ENCODE data around the gene SAMD8. TPM values are rescaled to one million over a fixed set of nuclear protein-coding genes. Genes with fewer than 3 reads are reported as not detected.
A peak's percentile ranks its signal among the peaks of the same experiment; 100 is the strongest.
"Not testable (repeated sequence)": the region's sequence is repeated elsewhere in the genome, so short reads cannot be mapped to it uniquely, and the experiment has no call there.

Gene SAMD8
- total RNA-seq, 1 donor from 2014 or later = 26.4 TPM

- peak; percentile 85 for DNase-seq (ENCODE audit: extremely low spot score, unreplicated experiment)
- Mint-ChIP-seq H3K36me3 (ENCODE audit: unreplicated experiment) (peaks cover 2% of the 10 kb centered on the region), H3K27ac (ENCODE audit: unreplicated experiment) (peak overlapping the region; percentile 98), H3K9me3 (ENCODE audit: unreplicated experiment) (no peaks in the 10 kb centered on the region), H3K4me3 (ENCODE audit: unreplicated experiment) (peak overlapping the region; percentile 98), H3K4me1 (ENCODE audit: unreplicated experiment) (peaks cover 42% of the 10 kb centered on the region), H3K27me3 (ENCODE audit: unreplicated experiment) (no peaks in the 10 kb centered on the region)
- TF ChIP-seq CTCF (IDR thresholded peaks at IDR 0.05) = no peak
Measured at GRCh38 chr10:75111907-75112679, 637 bp downstream of the SAMD8 start.

DNA sequence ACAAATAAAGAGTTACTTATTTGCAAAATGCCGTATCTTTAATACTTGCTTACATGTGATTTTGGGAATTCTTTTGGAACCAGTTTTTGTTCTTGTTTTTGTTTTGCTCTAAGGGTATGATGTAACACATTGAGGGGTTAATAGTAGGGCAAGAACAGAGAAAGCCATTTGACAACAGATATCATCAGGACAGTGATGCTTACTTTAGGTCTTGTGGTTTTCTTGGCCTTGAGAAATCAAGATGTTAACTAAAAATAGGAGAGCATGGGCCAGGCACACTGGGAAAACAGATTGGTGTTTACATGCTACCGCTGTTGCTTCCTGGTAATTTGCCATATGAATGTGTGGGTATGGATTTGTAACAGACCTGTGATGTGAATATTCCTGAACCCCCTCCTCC lies 3.7 kb downstream of the SAMD8 start:
- no peak overlapping the region for H3K27ac Mint-ChIP-seq (ENCODE audit: unreplicated experiment)
- DNase-seq (ENCODE audit: extremely low spot score, unreplicated experiment) = no peak
- no peaks in the 10 kb centered on the region for H3K27me3 Mint-ChIP-seq (ENCODE audit: unreplicated experiment)
- peaks cover 2% of the 10 kb centered on the region for H3K36me3 Mint-ChIP-seq (ENCODE audit: unreplicated experiment)
- no peak overlapping the region for H3K4me3 Mint-ChIP-seq (ENCODE audit: unreplicated experiment)
- TF ChIP-seq CTCF (IDR thresholded peaks at IDR 0.05) = no peak
- H3K9me3 Mint-ChIP-seq (ENCODE audit: unreplicated experiment) = no peaks in the 10 kb centered on the region
- H3K4me1 Mint-ChIP-seq (ENCODE audit: unreplicated experiment) = peaks cover 49% of the 10 kb centered on the region

- not testable (repeated sequence) for H3K36me3 Mint-ChIP-seq (ENCODE audit: unreplicated experiment); H3K4me3 Mint-ChIP-seq (ENCODE audit: unreplicated experiment); H3K9me3 Mint-ChIP-seq (ENCODE audit: unreplicated experiment); H3K27ac Mint-ChIP-seq (ENCODE audit: unreplicated experiment); H3K27me3 Mint-ChIP-seq (ENCODE audit: unreplicated experiment)
- H3K4me1 Mint-ChIP-seq (ENCODE audit: unreplicated experiment) = peaks cover 40% of the 10 kb centered on the region
- DNase-seq (ENCODE audit: extremely low spot score, unreplicated experiment) = peak; percentile 42
Measured at GRCh38 chr10:75116941-75117775, 5.7 kb downstream of the SAMD8 start.

- no peak for DNase-seq (ENCODE audit: extremely low spot score, unreplicated experiment)
- Mint-ChIP-seq H3K4me1 (ENCODE audit: unreplicated experiment) (peaks cover 31% of the 10 kb centered on the region), H3K9me3 (ENCODE audit: unreplicated experiment) (no peaks in the 10 kb centered on the region), H3K36me3 (ENCODE audit: unreplicated experiment) (peaks cover 2% of the 10 kb centered on the region), H3K27ac (ENCODE audit: unreplicated experiment) (no peak overlapping the region), H3K27me3 (ENCODE audit: unreplicated experiment) (no peaks in the 10 kb centered on the region), H3K4me3 (ENCODE audit: unreplicated experiment) (no peak overlapping the region)
- no peak for TF ChIP-seq CTCF (IDR thresholded peaks at IDR 0.05)
Measured at GRCh38 chr10:75117995-75118394, 6.5 kb downstream of the SAMD8 start.

DNA sequence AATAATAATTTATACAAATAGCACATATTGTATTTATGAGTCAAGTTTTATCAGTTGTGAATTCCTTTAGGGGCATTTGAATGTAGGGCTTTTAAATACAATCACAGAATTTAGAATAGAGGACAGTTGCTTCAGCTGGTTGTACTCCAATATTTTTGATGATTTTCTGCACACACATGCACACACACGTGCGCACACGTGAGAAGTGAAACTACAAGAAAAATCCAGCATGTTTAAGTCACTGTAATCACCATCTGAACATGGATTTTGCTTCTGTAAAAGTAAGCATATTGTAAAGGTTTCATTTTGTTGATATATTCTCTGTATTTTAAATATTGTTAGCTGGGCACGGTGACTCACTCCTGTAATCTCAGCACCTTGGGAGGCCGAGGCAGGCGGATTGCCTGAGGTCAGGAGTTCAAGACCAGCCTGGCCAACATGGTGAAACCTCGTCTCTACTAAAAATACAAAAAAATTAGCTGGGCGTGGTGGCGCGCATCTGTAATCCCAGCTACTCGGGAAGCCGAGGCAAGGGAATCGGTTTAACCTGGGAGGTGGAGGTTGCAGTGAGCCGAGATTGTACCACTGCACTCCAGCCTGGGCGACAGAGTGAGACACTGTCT lies 8.1 kb downstream of the SAMD8 start:
- H3K4me3 Mint-ChIP-seq (ENCODE audit: unreplicated experiment); H3K27me3 Mint-ChIP-seq (ENCODE audit: unreplicated experiment); H3K27ac Mint-ChIP-seq (ENCODE audit: unreplicated experiment); H3K9me3 Mint-ChIP-seq (ENCODE audit: unreplicated experiment); H3K36me3 Mint-ChIP-seq (ENCODE audit: unreplicated experiment); DNase-seq (ENCODE audit: extremely low spot score, unreplicated experiment): not testable (repeated sequence)
- peaks cover 22% of the 10 kb centered on the region for H3K4me1 Mint-ChIP-seq (ENCODE audit: unreplicated experiment)
